Measurements from ENCODE around the gene FCER1A. TPM values are rescaled to one million over a fixed set of nuclear protein-coding genes. Genes with fewer than 3 reads are reported as not detected.

Gene FCER1A
- 0.80 TPM for total RNA-seq
- long read RNA-seq, partial matches to known transcripts, result 1 of 1 reads
- long read RNA-seq, other reads (novel, unspliced or antisense), result 0 of 1 reads

- DNase-seq (ENCODE audit: low spot score), result no peak
These were observed at the start of gene FCER1A for GRCh38 chr1:159302095-159302494. TSS of gene FCER1A (plus strand) at chr1:159302336. CDS start at chr1:159302365, 29 bp downstream.

GRCh38 chr1:159261311-159261710 is 40.8 kb upstream of the FCER1A start:
- no peak for DNase-seq (ENCODE audit: low spot score)

- no peak for DNase-seq (ENCODE audit: low spot score)
These were observed 40.2 kb upstream of the FCER1A start for GRCh38 chr1:159261721-159262494.

GRCh38 chr1:159266832-159267231 is 35.3 kb upstream of the FCER1A start:
- DNase-seq (ENCODE audit: low spot score), result no peak

GRCh38 chr1:159274631-159275030 is 27.5 kb upstream of the FCER1A start:
- DNase-seq (ENCODE audit: low spot score), result no peak

DNA sequence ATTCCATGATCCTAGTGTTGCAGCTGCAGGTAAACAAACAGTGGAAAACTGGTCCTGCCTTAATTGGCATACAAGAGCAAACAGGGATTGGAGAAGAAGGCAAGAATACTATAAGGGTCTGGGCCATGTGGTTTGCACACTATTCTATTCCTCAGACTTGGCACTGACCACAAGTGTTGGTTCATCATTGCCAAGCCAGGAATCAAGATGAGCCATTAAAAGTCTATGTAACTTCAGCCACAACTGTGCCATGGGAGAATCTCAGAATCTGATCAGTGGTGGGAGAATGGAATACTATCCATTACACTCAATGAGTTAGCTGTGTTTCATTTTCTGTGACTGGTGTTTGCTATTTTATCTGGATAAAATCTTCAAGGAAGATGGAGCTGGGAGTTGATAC is 26.2 kb upstream of the FCER1A start:
- no peak for DNase-seq (ENCODE audit: low spot score)

- no peak for DNase-seq (ENCODE audit: low spot score)
These were observed 22.4 kb upstream of the FCER1A start for GRCh38 chr1:159279773-159280172.

DNA sequence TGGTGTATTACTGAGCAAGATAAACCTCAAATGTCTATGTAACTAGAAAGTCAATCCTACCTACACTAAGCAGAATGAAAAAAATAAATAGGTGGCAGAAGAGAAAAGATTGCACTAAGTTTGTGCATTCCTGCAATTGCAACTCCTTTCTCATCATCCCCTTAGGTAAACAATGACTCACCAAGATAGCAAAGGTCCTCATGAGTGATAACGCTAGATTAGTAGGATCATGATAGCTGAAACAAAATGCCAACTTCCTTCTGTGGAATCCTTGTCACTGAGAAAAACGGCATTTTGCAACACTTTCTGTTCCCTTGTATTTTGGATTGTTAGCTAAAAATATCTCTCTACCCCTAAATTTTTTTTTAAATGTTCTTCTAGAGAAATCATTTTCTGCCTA is 20.0 kb upstream of the FCER1A start:
- DNase-seq (ENCODE audit: low spot score), result no peak

GRCh38 chr1:159289060-159289459 is 13.1 kb upstream of the FCER1A start:
- DNase-seq (ENCODE audit: low spot score), result no peak

GRCh38 chr1:159291424-159291823 is 10.7 kb upstream of the FCER1A start:
- DNase-seq (ENCODE audit: low spot score), result no peak

GRCh38 chr1:159296706-159297375 is 5.3 kb upstream of the FCER1A start:
- no peak for DNase-seq (ENCODE audit: low spot score)

DNA sequence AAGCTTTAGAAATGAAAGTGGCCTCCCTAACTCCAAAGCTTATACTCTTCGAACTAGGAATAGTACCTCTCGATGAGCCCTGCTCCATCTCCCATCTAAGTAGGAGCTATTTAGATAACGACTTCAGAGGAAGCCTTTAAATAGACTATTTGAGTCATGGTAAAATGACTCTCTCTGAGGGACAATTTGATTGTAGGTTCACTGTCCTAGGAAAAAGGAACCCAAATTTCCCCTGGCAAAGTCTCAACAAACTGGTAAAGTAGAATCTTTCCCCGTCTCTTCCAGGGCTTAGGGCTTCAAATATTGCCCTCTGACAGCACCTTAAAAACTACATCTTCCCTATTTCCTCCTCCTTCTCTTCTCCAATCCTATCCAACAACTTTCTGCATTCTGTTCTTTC is 2.0 kb upstream of the FCER1A start:
- DNase-seq (ENCODE audit: low spot score), result no peak

GRCh38 chr1:159307346-159308020 is 5.3 kb downstream of the FCER1A start:
- DNase-seq (ENCODE audit: low spot score), result no peak

- no peak for DNase-seq (ENCODE audit: low spot score)
These were observed 9.5 kb downstream of the FCER1A start for GRCh38 chr1:159311679-159312078.

DNA sequence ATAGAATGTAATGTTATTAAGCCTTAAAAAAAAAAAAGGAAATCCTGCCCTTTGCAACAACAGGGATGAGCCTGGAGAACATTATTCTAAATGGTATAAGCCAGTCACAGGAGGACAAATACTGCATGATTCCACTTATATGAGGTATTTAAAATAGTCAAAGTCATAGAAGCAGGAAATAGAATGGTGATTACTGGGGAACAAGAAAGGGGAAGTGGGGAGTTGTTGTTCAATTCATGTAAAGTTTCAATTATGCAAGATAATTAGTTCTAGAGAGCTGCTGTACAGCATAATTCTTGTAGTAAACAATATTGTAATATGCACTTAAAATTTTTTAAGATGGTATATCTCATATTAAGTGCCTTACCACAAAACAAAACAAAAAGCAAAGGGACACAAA is 13.2 kb downstream of the FCER1A start:
- DNase-seq (ENCODE audit: low spot score), result no peak

DNA sequence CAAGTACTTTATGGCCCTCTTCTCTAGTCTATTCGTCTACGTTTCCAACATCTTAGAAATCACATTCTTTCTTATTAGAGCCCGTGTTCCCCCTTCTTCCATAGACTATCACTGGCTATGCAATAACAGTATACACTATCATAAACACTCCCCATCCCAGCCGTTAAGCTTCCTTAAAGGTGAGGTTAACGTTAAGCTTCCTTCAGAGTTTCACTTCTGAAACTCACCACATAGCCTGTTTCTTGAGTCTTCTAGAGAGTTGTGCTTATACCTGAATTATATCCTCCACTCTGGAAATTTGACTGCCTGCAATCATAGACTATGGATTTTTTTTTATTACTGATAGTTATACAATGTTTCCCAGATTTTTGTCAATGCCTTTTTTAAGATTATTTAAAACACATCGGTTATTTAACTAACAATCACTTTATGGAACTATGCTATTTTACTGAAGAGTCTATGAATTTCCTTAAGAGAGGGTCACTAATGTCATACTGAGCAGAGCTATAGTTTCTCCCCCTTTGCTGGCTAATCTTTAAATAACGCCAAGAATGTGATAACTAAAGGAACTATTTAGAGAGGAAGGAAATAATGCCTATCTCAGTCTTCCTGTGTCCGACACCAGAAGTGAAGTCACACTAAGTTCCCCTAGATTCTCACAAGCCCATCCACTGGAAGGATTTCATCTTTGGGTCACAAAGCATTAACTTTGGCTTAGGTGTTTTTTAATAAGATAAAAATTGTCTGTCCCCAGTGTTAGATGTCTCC is 16.8 kb downstream of the FCER1A start:
- DNase-seq (ENCODE audit: low spot score), result no peak

- no peak for DNase-seq (ENCODE audit: low spot score)
These were observed 32.7 kb downstream of the FCER1A start for GRCh38 chr1:159334797-159335196.

DNA sequence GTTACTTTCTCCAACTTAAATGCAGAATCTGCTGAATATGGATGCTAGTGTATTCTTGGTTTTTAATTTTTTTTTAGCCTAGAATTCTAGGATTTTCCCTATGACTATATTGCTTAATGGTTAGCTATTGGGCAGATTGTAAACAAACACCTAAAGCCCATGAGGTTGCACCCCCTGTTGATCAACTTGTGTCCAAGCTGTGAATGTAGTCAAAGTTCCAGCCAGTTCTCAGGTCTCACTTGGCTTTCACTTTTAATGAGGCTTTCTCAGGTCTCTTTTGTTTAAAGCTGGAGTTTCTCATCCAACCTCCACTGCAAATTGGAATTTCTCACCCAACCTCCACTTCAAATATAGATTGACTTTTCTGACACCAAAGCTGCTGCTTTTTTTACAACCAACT is 35.9 kb downstream of the FCER1A start:
- DNase-seq (ENCODE audit: low spot score), result no peak

DNA sequence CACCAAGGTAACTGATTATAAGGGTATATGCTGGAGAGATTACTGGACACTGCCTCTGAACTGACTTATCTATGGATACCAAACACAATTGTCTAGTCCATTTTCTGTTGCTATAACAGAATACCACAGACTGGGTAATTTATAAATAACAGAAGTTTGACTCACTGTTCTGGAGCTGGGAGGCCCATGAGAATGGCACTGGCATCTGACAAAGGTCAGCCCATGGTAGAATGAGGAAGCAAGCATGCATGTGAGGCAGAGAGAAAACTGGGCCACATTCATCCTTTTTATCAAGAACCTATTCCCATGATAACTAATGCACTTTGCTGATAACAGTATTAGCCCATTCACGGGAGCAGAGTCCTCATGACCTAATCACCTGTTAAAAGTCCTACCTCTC is 37.4 kb downstream of the FCER1A start:
- DNase-seq (ENCODE audit: low spot score), result no peak

DNA sequence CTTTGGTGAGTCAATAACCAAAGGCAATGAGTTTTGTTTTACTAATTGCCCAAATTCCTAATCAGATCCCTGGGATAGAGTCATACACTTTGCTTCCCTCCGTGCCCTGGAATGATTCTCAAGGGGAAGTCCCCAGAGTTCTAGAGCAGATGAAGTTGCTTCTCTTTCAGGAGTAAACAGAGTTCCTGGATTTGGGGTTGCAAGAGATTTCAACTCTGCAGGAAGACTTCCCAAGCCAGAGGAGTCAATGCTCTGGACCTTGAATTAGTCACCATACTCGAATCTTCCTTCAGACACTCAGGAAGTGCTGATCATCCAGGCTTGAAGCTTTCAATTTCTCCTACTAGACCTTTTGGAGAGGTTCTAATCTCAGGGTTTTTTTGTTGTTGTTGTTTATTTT is 39.6 kb downstream of the FCER1A start:
- DNase-seq (ENCODE audit: low spot score), result no peak

DNA sequence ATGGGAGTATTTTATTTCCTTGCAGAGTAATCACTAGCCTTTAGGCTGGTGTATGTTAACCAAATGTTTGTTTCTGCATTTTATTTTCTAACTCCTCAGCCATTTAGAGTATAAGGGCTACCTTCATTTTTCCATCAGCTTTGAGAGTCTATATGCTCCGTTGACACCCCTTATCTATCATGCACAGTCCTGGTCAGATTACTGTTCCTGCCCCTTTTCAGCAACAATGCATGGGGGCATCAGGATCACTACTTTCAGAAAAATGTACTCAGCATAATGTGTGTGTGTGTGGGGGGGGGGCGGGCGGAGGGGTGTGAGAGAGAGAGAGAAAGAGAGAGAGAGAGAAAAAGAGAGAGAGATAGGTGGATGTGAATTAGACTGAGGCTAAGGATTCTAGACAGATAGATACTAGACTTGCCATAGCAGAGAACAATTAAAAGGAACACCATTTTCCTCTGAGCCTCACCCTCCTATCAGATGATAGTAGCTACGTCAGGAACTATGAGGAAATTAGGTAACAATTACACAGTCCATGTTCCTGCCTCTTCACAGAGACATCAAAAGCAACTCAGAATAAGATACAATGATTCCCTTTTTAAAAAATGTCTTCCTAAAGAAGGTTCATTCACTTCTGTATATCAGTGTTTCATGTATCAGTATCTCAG is 40.8 kb downstream of the FCER1A start:
- DNase-seq (ENCODE audit: low spot score), result no peak

Measured in mesenteric fat pad (tissue), 1 donor.